ENCODE data around the gene CHURC1. TPM values are rescaled to one million over a fixed set of nuclear protein-coding genes. Genes with fewer than 3 reads are reported as not detected.

Gene CHURC1
- total RNA-seq = 33.4 TPM

DNA sequence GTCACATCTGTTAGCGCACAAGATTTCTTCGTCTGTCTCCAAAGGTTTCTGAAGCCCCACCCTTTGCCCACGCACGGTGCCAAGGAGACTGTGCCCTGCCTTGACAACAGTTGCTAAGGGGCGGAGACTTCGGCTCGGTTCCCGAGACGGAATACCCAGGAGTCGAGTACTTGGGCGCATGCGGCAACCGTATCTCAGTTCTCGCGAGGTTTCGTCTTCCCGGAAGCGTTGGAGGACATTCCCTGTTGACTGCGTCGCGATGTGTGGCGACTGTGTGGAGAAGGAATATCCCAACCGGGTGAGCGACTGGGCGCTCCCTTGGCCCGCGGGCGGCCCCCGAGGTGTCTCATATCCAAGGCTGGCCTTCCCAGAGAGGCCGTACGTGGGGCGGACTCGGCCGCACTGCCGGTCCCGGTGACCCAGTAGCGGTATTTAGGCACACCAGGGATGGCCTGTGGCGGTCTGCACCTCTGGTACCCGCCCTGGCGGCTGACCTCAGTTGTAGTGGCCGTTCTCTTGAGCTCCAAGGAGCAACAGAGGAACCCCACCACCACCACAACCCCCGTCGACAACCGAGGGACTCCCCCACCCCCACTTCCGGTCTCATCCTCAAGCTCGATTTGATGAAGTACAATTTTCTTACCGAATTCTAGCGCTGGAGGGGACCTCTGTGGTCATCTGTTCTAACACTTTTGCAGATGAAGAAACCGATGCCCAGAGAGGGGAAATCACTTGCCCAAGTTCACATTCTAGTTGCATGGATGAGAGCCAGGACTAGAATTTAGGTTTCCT is at the start of gene CHURC1:
Gene CHURC1, plus strand, starts transcription at position 219 of the 792 bp plus-strand sequence. Its CDS starts 41 bp downstream, at position 260.
- Histone ChIP-seq H3K27me3 (ENCODE audit: control insufficient read depth in 3 of 3, insufficient read depth in 3 of 3, low read length in 3 of 3) (no peaks in the 10 kb centered on the region), H3K27ac (ENCODE audit: low read depth, low read length) (peak within 1 kb of the TSS; percentile 94), H3K36me3 (ENCODE audit: control insufficient read depth in 3 of 3, insufficient read depth in 3 of 3, low read length in 3 of 3) (no peaks in the 10 kb centered on the region), H3K9ac (ENCODE audit: low read depth in 1 of 3, low read length in 3 of 3) (peak within 1 kb of the TSS; percentile 97 to 99 (median 98)), H3K4me1 (ENCODE audit: control insufficient read depth in 3 of 3, insufficient read depth in 3 of 3, low read length in 3 of 3) (peaks cover 18 to 22% (median 21%) of the 10 kb centered on the region in 3 donors), H3K4me3 (ENCODE audit: low read length in 3 of 3) (peak within 1 kb of the TSS; percentile 84 to 97 (median 92)), H3K9me3 (ENCODE audit: control insufficient read depth in 3 of 3, low read length in 3 of 3) (no peaks in the 10 kb centered on the region)

- Histone ChIP-seq H3K27ac (ENCODE audit: low read depth, low read length) (no peak overlapping the region), H3K4me3 (ENCODE audit: low read length in 3 of 3) (peak overlapping the region in 1 of 3 donors; percentile 24), H3K4me1 (ENCODE audit: control insufficient read depth in 3 of 3, insufficient read depth in 3 of 3, low read length in 3 of 3) (peaks cover 34 to 63% (median 34%) of the 10 kb centered on the region in 3 donors), H3K36me3 (ENCODE audit: control insufficient read depth in 3 of 3, insufficient read depth in 3 of 3, low read length in 3 of 3) (peaks cover 2 to 13% (median 6%) of the 10 kb centered on the region in 3 donors), H3K9ac (ENCODE audit: low read depth in 1 of 3, low read length in 3 of 3) (peak overlapping the region in 1 of 3 donors; percentile 12), H3K9me3 (ENCODE audit: control insufficient read depth in 3 of 3, low read length in 3 of 3) (no peaks in the 10 kb centered on the region), H3K27me3 (ENCODE audit: control insufficient read depth in 3 of 3, insufficient read depth in 3 of 3, low read length in 3 of 3) (peaks cover 0 to 2% (median 0%) of the 10 kb centered on the region in 3 donors)
Measured at GRCh38 chr14:64865109-64865508, 49.1 kb upstream of the CHURC1 start.

DNA sequence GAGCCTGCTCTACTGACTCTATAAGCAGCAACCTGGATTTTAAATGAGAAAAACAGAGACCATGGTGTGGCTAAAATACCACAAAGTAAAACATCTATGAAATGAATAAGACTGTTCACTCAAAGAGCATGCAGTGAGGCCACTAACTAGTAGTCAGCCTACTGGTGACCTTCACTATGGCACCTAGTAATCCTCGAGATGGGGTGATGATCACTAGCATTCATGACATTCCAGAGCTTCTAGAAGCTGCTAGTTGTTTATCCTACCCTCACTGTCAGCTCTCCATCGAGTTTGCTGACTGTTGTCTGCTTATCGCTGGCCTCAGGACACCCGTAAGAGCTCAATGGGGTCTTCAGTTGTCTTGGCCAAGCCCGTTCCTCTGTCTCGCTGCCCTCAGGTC is 48.3 kb upstream of the CHURC1 start:
- H3K27me3 ChIP-seq (ENCODE audit: control insufficient read depth in 3 of 3, insufficient read depth in 3 of 3, low read length in 3 of 3) = peaks cover 0 to 2% (median 0%) of the 10 kb centered on the region in 3 donors

DNA sequence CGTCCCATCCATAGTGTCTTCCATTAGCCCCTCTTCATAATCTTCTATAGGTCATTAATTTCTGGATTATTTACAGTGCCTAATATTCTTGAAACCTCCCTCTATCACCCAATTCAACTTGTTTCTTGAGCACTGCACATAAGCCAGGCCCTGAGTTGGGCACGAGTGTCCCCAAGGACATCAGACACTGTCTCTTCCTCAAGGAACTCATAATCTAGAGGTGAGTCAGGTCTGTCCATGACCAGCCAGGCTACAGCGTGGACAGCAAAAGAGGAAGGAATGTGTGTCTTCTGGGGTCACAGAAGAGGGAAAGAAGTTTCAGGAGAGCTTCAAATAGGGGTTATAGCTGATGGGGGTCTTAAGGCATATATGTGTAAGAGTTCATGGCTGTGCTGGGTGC is 47.1 kb upstream of the CHURC1 start:
- no peak overlapping the region for H3K4me3 ChIP-seq (ENCODE audit: low read length in 3 of 3)
- H3K9me3 ChIP-seq (ENCODE audit: control insufficient read depth in 3 of 3, low read length in 3 of 3) = no peaks in the 10 kb centered on the region
- no peak overlapping the region for H3K27ac ChIP-seq (ENCODE audit: low read depth, low read length)
- H3K9ac ChIP-seq (ENCODE audit: low read depth in 1 of 3, low read length in 3 of 3) = no peak overlapping the region
- H3K4me1 ChIP-seq (ENCODE audit: control insufficient read depth in 3 of 3, insufficient read depth in 3 of 3, low read length in 3 of 3) = peaks cover 38 to 68% (median 43%) of the 10 kb centered on the region in 3 donors
- H3K27me3 ChIP-seq (ENCODE audit: control insufficient read depth in 3 of 3, insufficient read depth in 3 of 3, low read length in 3 of 3) = peaks cover 0 to 2% (median 0%) of the 10 kb centered on the region in 3 donors
- peaks cover 2 to 13% (median 6%) of the 10 kb centered on the region in 3 donors for H3K36me3 ChIP-seq (ENCODE audit: control insufficient read depth in 3 of 3, insufficient read depth in 3 of 3, low read length in 3 of 3)

More for the DNA sequence above, 48.3 kb upstream of the CHURC1 start:
- peaks cover 2 to 13% (median 6%) of the 10 kb centered on the region in 3 donors for H3K36me3 ChIP-seq (ENCODE audit: control insufficient read depth in 3 of 3, insufficient read depth in 3 of 3, low read length in 3 of 3)
- no peaks in the 10 kb centered on the region for H3K9me3 ChIP-seq (ENCODE audit: control insufficient read depth in 3 of 3, low read length in 3 of 3)
- H3K27ac ChIP-seq (ENCODE audit: low read depth, low read length) = peak overlapping the region; percentile 11
- peak overlapping the region in 1 of 3 donors; percentile 21 for H3K9ac ChIP-seq (ENCODE audit: low read depth in 1 of 3, low read length in 3 of 3)
- H3K4me3 ChIP-seq (ENCODE audit: low read length in 3 of 3) = no peak overlapping the region
- H3K4me1 ChIP-seq (ENCODE audit: control insufficient read depth in 3 of 3, insufficient read depth in 3 of 3, low read length in 3 of 3) = peaks cover 32 to 67% (median 38%) of the 10 kb centered on the region in 3 donors

DNA sequence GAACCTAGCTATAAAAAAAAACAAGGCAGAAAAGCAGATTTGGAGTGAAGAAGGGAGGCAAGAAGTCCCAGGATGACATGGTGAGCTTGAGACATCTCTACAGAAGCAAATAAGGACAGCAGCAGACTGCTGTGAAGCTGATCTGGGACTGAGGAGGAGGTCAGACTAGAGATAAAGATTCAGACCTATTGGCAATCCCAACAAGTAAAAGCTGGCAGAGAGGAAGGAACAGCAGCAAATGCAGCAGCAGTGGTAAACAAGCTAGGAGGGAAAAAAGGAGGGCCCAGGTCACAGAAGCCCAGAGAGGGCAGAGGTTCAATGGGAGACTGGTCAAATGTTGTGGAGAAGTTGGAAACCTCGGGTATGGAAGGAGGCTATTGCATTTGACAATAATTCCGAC is 45.9 kb upstream of the CHURC1 start:
- no peak overlapping the region for H3K9ac ChIP-seq (ENCODE audit: low read depth in 1 of 3, low read length in 3 of 3)
- no peaks in the 10 kb centered on the region for H3K9me3 ChIP-seq (ENCODE audit: control insufficient read depth in 3 of 3, low read length in 3 of 3)
- H3K27ac ChIP-seq (ENCODE audit: low read depth, low read length) = peak overlapping the region; percentile 23
- peaks cover 49 to 74% (median 51%) of the 10 kb centered on the region in 3 donors for H3K4me1 ChIP-seq (ENCODE audit: control insufficient read depth in 3 of 3, insufficient read depth in 3 of 3, low read length in 3 of 3)
- H3K27me3 ChIP-seq (ENCODE audit: control insufficient read depth in 3 of 3, insufficient read depth in 3 of 3, low read length in 3 of 3) = peaks cover 0 to 3% (median 2%) of the 10 kb centered on the region in 3 donors
- H3K4me3 ChIP-seq (ENCODE audit: low read length in 3 of 3) = no peak overlapping the region
- H3K36me3 ChIP-seq (ENCODE audit: control insufficient read depth in 3 of 3, insufficient read depth in 3 of 3, low read length in 3 of 3) = peaks cover 2 to 13% (median 6%) of the 10 kb centered on the region in 3 donors

DNA sequence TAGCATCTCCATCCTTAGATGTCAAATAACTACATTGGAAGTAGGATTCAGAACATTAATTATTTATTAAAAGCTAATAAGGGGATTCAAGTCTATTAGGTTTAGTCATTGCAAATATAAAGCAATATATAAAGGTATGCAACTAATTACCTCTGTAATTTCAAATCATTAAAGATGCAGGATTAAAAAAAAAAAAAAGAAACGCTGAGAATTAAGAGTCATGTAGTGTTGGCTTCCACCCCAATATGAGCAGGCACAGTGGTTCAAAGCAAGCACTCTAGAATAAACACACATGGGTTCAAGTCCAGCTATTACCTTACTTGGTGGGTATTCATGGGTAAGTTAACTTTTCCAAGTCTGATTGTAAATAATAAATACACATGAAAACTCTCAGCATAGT is 45.4 kb upstream of the CHURC1 start:
- H3K27ac ChIP-seq (ENCODE audit: low read depth, low read length) = no peak overlapping the region
- peaks cover 47 to 74% (median 56%) of the 10 kb centered on the region in 3 donors for H3K4me1 ChIP-seq (ENCODE audit: control insufficient read depth in 3 of 3, insufficient read depth in 3 of 3, low read length in 3 of 3)
- no peak overlapping the region for H3K9ac ChIP-seq (ENCODE audit: low read depth in 1 of 3, low read length in 3 of 3)
- no peaks in the 10 kb centered on the region for H3K9me3 ChIP-seq (ENCODE audit: control insufficient read depth in 3 of 3, low read length in 3 of 3)
- no peak overlapping the region for H3K4me3 ChIP-seq (ENCODE audit: low read length in 3 of 3)
- peaks cover 0 to 3% (median 2%) of the 10 kb centered on the region in 3 donors for H3K27me3 ChIP-seq (ENCODE audit: control insufficient read depth in 3 of 3, insufficient read depth in 3 of 3, low read length in 3 of 3)
- H3K36me3 ChIP-seq (ENCODE audit: control insufficient read depth in 3 of 3, insufficient read depth in 3 of 3, low read length in 3 of 3) = peaks cover 2 to 13% (median 6%) of the 10 kb centered on the region in 3 donors

DNA sequence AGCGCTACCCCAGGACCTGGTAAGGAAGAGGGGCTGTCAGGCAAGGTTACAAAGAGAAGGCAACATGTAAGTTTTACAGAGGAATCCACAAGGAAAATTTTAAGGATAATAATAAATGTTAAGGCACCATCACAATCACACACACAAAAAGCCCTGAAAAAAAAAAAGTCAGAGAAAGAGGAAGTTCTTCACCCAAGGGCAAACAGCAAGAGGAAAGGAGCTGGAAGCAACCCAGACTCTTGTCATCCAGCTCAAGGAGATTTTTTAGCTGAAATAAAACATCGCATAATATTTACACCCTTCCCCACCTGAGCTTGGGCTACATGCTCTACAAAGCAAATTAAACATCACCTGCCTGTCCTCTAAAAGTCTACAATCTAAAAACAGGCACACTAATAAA is 44.1 kb upstream of the CHURC1 start:
- peaks cover 2 to 13% (median 6%) of the 10 kb centered on the region in 3 donors for H3K36me3 ChIP-seq (ENCODE audit: control insufficient read depth in 3 of 3, insufficient read depth in 3 of 3, low read length in 3 of 3)
- H3K4me3 ChIP-seq (ENCODE audit: low read length in 3 of 3) = no peak overlapping the region
- H3K27me3 ChIP-seq (ENCODE audit: control insufficient read depth in 3 of 3, insufficient read depth in 3 of 3, low read length in 3 of 3) = peaks cover 0 to 3% (median 2%) of the 10 kb centered on the region in 3 donors
- no peak overlapping the region for H3K9ac ChIP-seq (ENCODE audit: low read depth in 1 of 3, low read length in 3 of 3)
- peaks cover 53 to 75% (median 66%) of the 10 kb centered on the region in 3 donors for H3K4me1 ChIP-seq (ENCODE audit: control insufficient read depth in 3 of 3, insufficient read depth in 3 of 3, low read length in 3 of 3)
- no peak overlapping the region for H3K27ac ChIP-seq (ENCODE audit: low read depth, low read length)
- H3K9me3 ChIP-seq (ENCODE audit: control insufficient read depth in 3 of 3, low read length in 3 of 3) = no peaks in the 10 kb centered on the region

- Histone ChIP-seq H3K4me3 (ENCODE audit: low read length in 3 of 3) (no peak overlapping the region), H3K9ac (ENCODE audit: low read depth in 1 of 3, low read length in 3 of 3) (no peak overlapping the region), H3K36me3 (ENCODE audit: control insufficient read depth in 3 of 3, insufficient read depth in 3 of 3, low read length in 3 of 3) (peaks cover under 1 to 2% (median 1%) of the 10 kb centered on the region in 3 donors), H3K27me3 (ENCODE audit: control insufficient read depth in 3 of 3, insufficient read depth in 3 of 3, low read length in 3 of 3) (peaks cover 0 to 3% (median 2%) of the 10 kb centered on the region in 3 donors), H3K4me1 (ENCODE audit: control insufficient read depth in 3 of 3, insufficient read depth in 3 of 3, low read length in 3 of 3) (peaks cover 48 to 73% (median 57%) of the 10 kb centered on the region in 3 donors), H3K9me3 (ENCODE audit: control insufficient read depth in 3 of 3, low read length in 3 of 3) (no peaks in the 10 kb centered on the region), H3K27ac (ENCODE audit: low read depth, low read length) (no peak overlapping the region)
Measured at GRCh38 chr14:64871344-64871743, 42.9 kb upstream of the CHURC1 start.

DNA sequence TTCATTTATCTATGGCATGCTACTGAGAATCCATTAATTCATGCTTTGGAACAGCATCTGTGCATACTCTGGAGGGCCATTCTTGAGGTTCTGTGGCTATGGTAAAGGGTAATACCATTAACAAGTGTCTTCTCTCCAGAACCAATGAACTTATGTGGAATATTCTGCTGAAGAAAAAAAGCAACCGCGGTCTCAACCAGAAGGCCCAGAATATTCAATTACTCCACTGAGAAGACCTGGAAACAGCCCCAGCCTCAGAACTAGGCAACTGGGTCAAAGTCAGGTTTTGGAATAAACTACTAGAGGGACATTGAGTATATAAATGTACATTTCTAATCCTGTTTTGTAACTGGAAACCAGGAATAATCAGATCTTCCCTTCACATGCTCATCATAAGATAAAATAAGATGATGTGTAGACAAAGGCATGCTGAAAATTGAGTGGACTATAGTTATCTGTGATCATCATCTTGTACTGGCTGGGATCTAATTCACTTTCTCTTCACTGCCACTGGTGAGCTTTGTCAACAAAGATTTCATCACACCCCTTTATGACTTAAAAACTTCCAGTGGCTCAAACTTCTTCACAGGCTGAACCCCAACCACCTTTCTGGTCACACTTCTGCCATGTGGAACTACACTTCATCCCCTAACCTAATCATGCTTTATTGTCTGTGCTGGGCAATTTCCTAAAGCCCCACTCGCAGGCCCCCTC is 40.6 kb upstream of the CHURC1 start:
- Histone ChIP-seq H3K4me3 (ENCODE audit: low read length in 3 of 3) (no peak overlapping the region), H3K36me3 (ENCODE audit: control insufficient read depth in 3 of 3, insufficient read depth in 3 of 3, low read length in 3 of 3) (no peaks in the 10 kb centered on the region), H3K27me3 (ENCODE audit: control insufficient read depth in 3 of 3, insufficient read depth in 3 of 3, low read length in 3 of 3) (peaks cover 0 to 6% (median 0%) of the 10 kb centered on the region in 3 donors), H3K4me1 (ENCODE audit: control insufficient read depth in 3 of 3, insufficient read depth in 3 of 3, low read length in 3 of 3) (peaks cover 42 to 72% (median 55%) of the 10 kb centered on the region in 3 donors), H3K9ac (ENCODE audit: low read depth in 1 of 3, low read length in 3 of 3) (peak overlapping the region in 1 of 3 donors; percentile 25), H3K9me3 (ENCODE audit: control insufficient read depth in 3 of 3, low read length in 3 of 3) (no peaks in the 10 kb centered on the region), H3K27ac (ENCODE audit: low read depth, low read length) (peak overlapping the region; percentile 61)

Measured in skeletal muscle tissue (tissue), 4 donors.